Mammary epithelial cell (primary cell): ENCODE measurements around the gene TIGAR.

Experiments used
- EZH2 ChIP-seq: IDR thresholded peaks from 2 replicates; pipeline ENCODE4 v1.6.1; 2012; ENCODE audit warnings: low read length, inconsistent platforms, borderline replicate concordance
- TF ChIP-seq, protein P1 (sequence below), 2 donors: IDR thresholded peaks in 1 of 2; conservative IDR thresholded peaks in 1 of 2; 2 replicates each; pipeline ENCODE4 v1.5.1; 2011 to 2012; ENCODE audit warnings: inconsistent platforms in 2 of 2, low read length in 2 of 2, mild to moderate bottlenecking in 2 of 2, control low read depth in 1 of 2, low read depth in 1 of 2; ENCODE audit not compliant: insufficient read depth in 1 of 2; ENCODE audit errors: extremely low read depth in 1 of 2

DNA sequence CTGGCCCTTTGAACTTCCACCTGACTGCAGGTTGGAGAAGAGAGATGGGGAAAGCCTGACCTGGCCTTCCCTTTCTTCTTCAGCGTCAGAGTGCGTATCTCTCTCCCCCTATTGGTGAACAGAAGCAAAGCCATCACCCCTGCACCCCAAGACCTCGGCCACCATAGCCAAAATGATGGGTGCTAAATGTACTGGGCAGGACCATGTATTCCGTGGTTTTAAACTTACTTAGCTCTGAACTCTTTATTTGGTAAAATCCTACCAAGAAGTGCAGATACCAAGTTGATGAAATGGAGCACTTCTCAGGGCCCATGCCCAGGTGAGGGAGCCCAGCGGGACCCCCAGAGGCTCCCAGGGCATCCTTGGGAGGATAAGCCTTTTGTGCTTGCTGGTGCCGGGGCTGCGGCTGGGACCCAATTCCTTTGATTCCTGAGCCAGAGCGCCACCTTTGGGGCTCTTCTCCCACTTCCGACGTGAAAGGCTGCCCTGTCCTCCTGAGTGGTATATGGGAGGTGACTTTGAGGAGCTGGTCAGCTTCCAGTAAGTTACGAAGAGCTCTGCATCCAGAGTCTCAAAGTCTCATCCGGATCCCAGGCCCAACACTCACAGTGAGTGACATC is 38.0 kb upstream of the TIGAR start:
- TF ChIP-seq, protein P1, sequence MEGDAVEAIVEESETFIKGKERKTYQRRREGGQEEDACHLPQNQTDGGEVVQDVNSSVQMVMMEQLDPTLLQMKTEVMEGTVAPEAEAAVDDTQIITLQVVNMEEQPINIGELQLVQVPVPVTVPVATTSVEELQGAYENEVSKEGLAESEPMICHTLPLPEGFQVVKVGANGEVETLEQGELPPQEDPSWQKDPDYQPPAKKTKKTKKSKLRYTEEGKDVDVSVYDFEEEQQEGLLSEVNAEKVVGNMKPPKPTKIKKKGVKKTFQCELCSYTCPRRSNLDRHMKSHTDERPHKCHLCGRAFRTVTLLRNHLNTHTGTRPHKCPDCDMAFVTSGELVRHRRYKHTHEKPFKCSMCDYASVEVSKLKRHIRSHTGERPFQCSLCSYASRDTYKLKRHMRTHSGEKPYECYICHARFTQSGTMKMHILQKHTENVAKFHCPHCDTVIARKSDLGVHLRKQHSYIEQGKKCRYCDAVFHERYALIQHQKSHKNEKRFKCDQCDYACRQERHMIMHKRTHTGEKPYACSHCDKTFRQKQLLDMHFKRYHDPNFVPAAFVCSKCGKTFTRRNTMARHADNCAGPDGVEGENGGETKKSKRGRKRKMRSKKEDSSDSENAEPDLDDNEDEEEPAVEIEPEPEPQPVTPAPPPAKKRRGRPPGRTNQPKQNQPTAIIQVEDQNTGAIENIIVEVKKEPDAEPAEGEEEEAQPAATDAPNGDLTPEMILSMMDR (conservative IDR thresholded peaks at IDR 0.05 in 1 of 2, IDR thresholded peaks at IDR 0.05 in 1 of 2; ENCODE audit: extremely low read depth in 1 of 2, insufficient read depth in 1 of 2, low read depth in 1 of 2, low read length in 2 of 2), result peak in 1 of 2 donors; percentile 14
- no peak for TF ChIP-seq EZH2
